Activated T-cell treated with anti-CD3 and anti-CD28 coated beads, Interleukin-2, amount 50 U/mL, for 72 hours (primary cell): Measurements from ENCODE around the gene KRTAP10-9. TPM values are rescaled to one million over a fixed set of nuclear protein-coding genes. Genes with fewer than 3 reads are reported as not detected.
"Not testable (repeated sequence)": the region's sequence is repeated elsewhere in the genome, so short reads cannot be mapped to it uniquely, and the experiment has no call there.

ENCODE experiments used
- ATAC-seq, 2 donors: fragments of 150-1000 bp; cut with Tn5 transposase; replicated peaks in 1 of 2; 2 replicates each; pipeline ENCODE4 v1.10.0; 2021; ENCODE audit warnings: moderate library complexity in 2 of 2, mild to moderate bottlenecking in 1 of 2
- DNase-seq, 2 donors: peaks; one replicate each; pipeline ENCODE4 v3.0.0; 2021 to 2022; ENCODE audit warnings: mixed read lengths in 1 of 2
- H3K27ac Mint-ChIP-seq: one replicate; pipeline ENCODE4 v1.8.0; 2022; ENCODE audit warnings: mild to moderate bottlenecking, moderate library complexity, mixed read lengths
- H3K27me3 Mint-ChIP-seq: one replicate; pipeline ENCODE4 v1.8.0; 2022; ENCODE audit warnings: low read depth, mixed read lengths
- H3K36me3 Mint-ChIP-seq, 2 donors: one replicate each; pipeline ENCODE4 v1.8.0; 2022; ENCODE audit warnings: mixed read lengths in 2 of 2, mild to moderate bottlenecking in 1 of 2; ENCODE audit not compliant: insufficient read depth in 2 of 2
- H3K4me1 Mint-ChIP-seq: one replicate; pipeline ENCODE4 v1.8.0; 2022; ENCODE audit warnings: low read depth, mixed read lengths
- H3K4me3 Mint-ChIP-seq, 2 donors: one replicate each; pipeline ENCODE4 v1.8.0; 2022; ENCODE audit warnings: mild to moderate bottlenecking in 2 of 2, mixed read lengths in 2 of 2, moderate library complexity in 2 of 2
- H3K9me3 Mint-ChIP-seq, 2 donors: one replicate each; pipeline ENCODE4 v1.8.0; 2022; ENCODE audit warnings: mixed read lengths in 2 of 2
- total RNA-seq, 2 donors: library from RNA; stranded (reverse); gene quantifications; one replicate each; pipeline ENCODE4 v1.2.3, GENCODE V29; 2022

KRTAP10-9 gene
- total RNA-seq, 2 donors from 2014 or later: not detected

- H3K9me3 Mint-ChIP-seq: peaks cover 26 to 36% of the 10 kb centered on the region in 2 donors
- H3K36me3 Mint-ChIP-seq: peaks cover 34% of the 10 kb centered on the region in 2 donors
- not testable (repeated sequence) for H3K4me1 Mint-ChIP-seq, H3K27me3 Mint-ChIP-seq, H3K4me3 Mint-ChIP-seq, H3K27ac Mint-ChIP-seq, ATAC-seq, DNase-seq
These were observed 409 bp downstream of the KRTAP10-9 start for GRCh38 chr21:44627181-44627822.

GRCh38 chr21:44627831-44628233, 939 bp downstream of the KRTAP10-9 start:
- H3K27ac Mint-ChIP-seq, H3K4me3 Mint-ChIP-seq, ATAC-seq, DNase-seq, H3K4me1 Mint-ChIP-seq, H3K27me3 Mint-ChIP-seq: not testable (repeated sequence)
- Mint-ChIP-seq H3K9me3 (peaks cover 24 to 33% of the 10 kb centered on the region in 2 donors), H3K36me3 (peaks cover 31 to 34% of the 10 kb centered on the region in 2 donors)

GRCh38 chr21:44628707-44629391, 2.0 kb downstream of the KRTAP10-9 start:
- Mint-ChIP-seq H3K9me3 (peaks cover 20 to 30% of the 10 kb centered on the region in 2 donors), H3K36me3 (peaks cover 29 to 32% of the 10 kb centered on the region in 2 donors), H3K27ac (no peak overlapping the region), H3K27me3 (no peaks in the 10 kb centered on the region), H3K4me1 (no peaks in the 10 kb centered on the region), H3K4me3 (no peak overlapping the region)
- DNase-seq (no peak), ATAC-seq (no peak)

GRCh38 chr21:44630440-44630839, 3.5 kb downstream of the KRTAP10-9 start:
- H3K4me1 Mint-ChIP-seq: no peaks in the 10 kb centered on the region
- peaks cover 23 to 24% of the 10 kb centered on the region in 2 donors for H3K36me3 Mint-ChIP-seq
- DNase-seq (no peak), ATAC-seq (no peak)
- H3K4me3 Mint-ChIP-seq: no peak overlapping the region
- H3K9me3 Mint-ChIP-seq: peaks cover 15 to 30% of the 10 kb centered on the region in 2 donors
- H3K27ac Mint-ChIP-seq: peak overlapping the region; percentile 49
- H3K27me3 Mint-ChIP-seq: no peaks in the 10 kb centered on the region

- no peaks in the 10 kb centered on the region for H3K27me3 Mint-ChIP-seq
- H3K4me1 Mint-ChIP-seq: no peaks in the 10 kb centered on the region
- peaks cover 23 to 24% of the 10 kb centered on the region in 2 donors for H3K36me3 Mint-ChIP-seq
- no peak overlapping the region for H3K4me3 Mint-ChIP-seq
- DNase-seq (no peak), ATAC-seq (no peak)
- peaks cover 15 to 30% of the 10 kb centered on the region in 2 donors for H3K9me3 Mint-ChIP-seq
- no peak overlapping the region for H3K27ac Mint-ChIP-seq
These were observed 5.2 kb downstream of the KRTAP10-9 start for GRCh38 chr21:44632067-44632466.

GRCh38 chr21:44636209-44637017, 9.5 kb downstream of the KRTAP10-9 start:
- no peak overlapping the region for H3K4me3 Mint-ChIP-seq

GRCh38 chr21:44637018-44637850, 10.3 kb downstream of the KRTAP10-9 start, which contains the start of gene KRTAP10-10:
KRTAP10-10 (plus strand) TSS chr21:44637356; CDS start chr21:44637418, 62 bp downstream.
- ATAC-seq (no peak), DNase-seq (no peak)
- Mint-ChIP-seq H3K27me3 (no peaks in the 10 kb centered on the region), H3K36me3 (peaks cover 9 to 10% of the 10 kb centered on the region in 2 donors), H3K4me1 (no peaks in the 10 kb centered on the region), H3K9me3 (peaks cover 11 to 16% of the 10 kb centered on the region in 2 donors), H3K4me3 (no peak within 1 kb of the TSS), H3K27ac (no peak within 1 kb of the TSS)

More at GRCh38 chr21:44636209-44637017, 9.5 kb downstream of the KRTAP10-9 start:
- H3K27ac Mint-ChIP-seq: no peak overlapping the region
- ATAC-seq (no peak), DNase-seq (no peak)
- no peaks in the 10 kb centered on the region for H3K27me3 Mint-ChIP-seq
- H3K36me3 Mint-ChIP-seq: peaks cover 14 to 15% of the 10 kb centered on the region in 2 donors
- no peaks in the 10 kb centered on the region for H3K4me1 Mint-ChIP-seq
- H3K9me3 Mint-ChIP-seq: peaks cover 13 to 22% of the 10 kb centered on the region in 2 donors

- ATAC-seq, H3K27me3 Mint-ChIP-seq, H3K4me3 Mint-ChIP-seq, H3K27ac Mint-ChIP-seq, DNase-seq, H3K4me1 Mint-ChIP-seq: not testable (repeated sequence)
- peaks cover 11 to 17% of the 10 kb centered on the region in 2 donors for H3K9me3 Mint-ChIP-seq
- peaks cover 9 to 12% of the 10 kb centered on the region in 2 donors for H3K36me3 Mint-ChIP-seq
These were observed 11.0 kb downstream of the KRTAP10-9 start for GRCh38 chr21:44637851-44638348.

- H3K4me1 Mint-ChIP-seq, ATAC-seq, H3K4me3 Mint-ChIP-seq, H3K27ac Mint-ChIP-seq, H3K36me3 Mint-ChIP-seq, DNase-seq, H3K27me3 Mint-ChIP-seq: not testable (repeated sequence)
- H3K9me3 Mint-ChIP-seq: peaks cover 14 to 20% of the 10 kb centered on the region in 2 donors
These were observed 11.8 kb downstream of the KRTAP10-9 start for GRCh38 chr21:44638506-44639330.

- DNase-seq: no peak
- peaks cover 16 to 20% of the 10 kb centered on the region in 2 donors for H3K9me3 Mint-ChIP-seq
- no peak for ATAC-seq
- no peak overlapping the region for H3K4me3 Mint-ChIP-seq
- H3K4me1 Mint-ChIP-seq: no peaks in the 10 kb centered on the region
- H3K36me3 Mint-ChIP-seq: peaks cover 8 to 10% of the 10 kb centered on the region in 2 donors
- no peak overlapping the region for H3K27ac Mint-ChIP-seq
- no peaks in the 10 kb centered on the region for H3K27me3 Mint-ChIP-seq
These were observed 12.4 kb downstream of the KRTAP10-9 start for GRCh38 chr21:44639331-44639655.

GRCh38 chr21:44640761-44641160, 13.9 kb downstream of the KRTAP10-9 start:
- H3K9me3 Mint-ChIP-seq: peaks cover 17 to 21% of the 10 kb centered on the region in 2 donors
- H3K27ac Mint-ChIP-seq: no peak overlapping the region
- no peaks in the 10 kb centered on the region for H3K27me3 Mint-ChIP-seq
- peaks cover 13 to 16% of the 10 kb centered on the region in 2 donors for H3K36me3 Mint-ChIP-seq
- no peaks in the 10 kb centered on the region for H3K4me1 Mint-ChIP-seq
- H3K4me3 Mint-ChIP-seq: no peak overlapping the region
- ATAC-seq (no peak), DNase-seq (no peak)
